ENCODE data around the gene TOGARAM2.

The TOGARAM2 gene

DNA sequence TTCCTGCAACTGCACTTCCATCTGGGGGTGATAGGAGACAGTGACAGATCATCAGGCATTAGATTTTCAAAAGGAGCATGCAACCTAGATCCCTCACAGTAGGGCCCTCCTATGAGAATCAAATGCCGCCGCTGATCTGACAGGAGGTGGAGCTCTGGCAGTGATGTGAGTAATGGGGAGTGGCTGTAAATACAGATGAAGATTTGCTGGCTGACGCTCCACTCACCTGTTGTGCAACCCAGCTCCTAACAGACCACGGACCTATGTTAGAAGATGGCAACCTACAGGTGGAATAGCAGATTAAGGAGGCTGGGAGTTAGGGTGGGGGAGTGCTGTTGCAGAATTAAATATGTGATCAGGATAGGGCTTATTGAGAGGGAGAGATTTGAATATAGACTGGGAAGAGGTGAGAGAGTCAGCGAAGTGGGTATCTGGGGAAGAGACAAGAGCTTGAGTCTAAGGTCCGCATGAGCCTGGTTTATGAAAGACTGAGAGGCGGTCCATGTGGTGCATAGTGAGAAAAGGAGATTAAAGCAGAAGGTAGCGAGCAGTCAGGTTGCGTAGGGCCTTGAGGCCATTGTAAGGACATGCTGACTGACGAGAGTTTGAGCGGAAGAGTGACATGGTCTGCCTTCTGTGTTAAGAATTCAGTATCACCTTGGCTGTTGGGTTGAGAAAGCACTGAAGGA is 31.3 kb upstream of the TOGARAM2 start:
- no peak for DNase-seq (ENCODE audit: low read depth)
- no peak overlapping the region for H3K4me3 ChIP-seq (ENCODE audit: low read depth, low read length)
- TF ChIP-seq, protein P1, sequence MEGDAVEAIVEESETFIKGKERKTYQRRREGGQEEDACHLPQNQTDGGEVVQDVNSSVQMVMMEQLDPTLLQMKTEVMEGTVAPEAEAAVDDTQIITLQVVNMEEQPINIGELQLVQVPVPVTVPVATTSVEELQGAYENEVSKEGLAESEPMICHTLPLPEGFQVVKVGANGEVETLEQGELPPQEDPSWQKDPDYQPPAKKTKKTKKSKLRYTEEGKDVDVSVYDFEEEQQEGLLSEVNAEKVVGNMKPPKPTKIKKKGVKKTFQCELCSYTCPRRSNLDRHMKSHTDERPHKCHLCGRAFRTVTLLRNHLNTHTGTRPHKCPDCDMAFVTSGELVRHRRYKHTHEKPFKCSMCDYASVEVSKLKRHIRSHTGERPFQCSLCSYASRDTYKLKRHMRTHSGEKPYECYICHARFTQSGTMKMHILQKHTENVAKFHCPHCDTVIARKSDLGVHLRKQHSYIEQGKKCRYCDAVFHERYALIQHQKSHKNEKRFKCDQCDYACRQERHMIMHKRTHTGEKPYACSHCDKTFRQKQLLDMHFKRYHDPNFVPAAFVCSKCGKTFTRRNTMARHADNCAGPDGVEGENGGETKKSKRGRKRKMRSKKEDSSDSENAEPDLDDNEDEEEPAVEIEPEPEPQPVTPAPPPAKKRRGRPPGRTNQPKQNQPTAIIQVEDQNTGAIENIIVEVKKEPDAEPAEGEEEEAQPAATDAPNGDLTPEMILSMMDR (conservative IDR thresholded peaks at IDR 0.05; ENCODE audit: low read depth, low read length), result no peak

DNA sequence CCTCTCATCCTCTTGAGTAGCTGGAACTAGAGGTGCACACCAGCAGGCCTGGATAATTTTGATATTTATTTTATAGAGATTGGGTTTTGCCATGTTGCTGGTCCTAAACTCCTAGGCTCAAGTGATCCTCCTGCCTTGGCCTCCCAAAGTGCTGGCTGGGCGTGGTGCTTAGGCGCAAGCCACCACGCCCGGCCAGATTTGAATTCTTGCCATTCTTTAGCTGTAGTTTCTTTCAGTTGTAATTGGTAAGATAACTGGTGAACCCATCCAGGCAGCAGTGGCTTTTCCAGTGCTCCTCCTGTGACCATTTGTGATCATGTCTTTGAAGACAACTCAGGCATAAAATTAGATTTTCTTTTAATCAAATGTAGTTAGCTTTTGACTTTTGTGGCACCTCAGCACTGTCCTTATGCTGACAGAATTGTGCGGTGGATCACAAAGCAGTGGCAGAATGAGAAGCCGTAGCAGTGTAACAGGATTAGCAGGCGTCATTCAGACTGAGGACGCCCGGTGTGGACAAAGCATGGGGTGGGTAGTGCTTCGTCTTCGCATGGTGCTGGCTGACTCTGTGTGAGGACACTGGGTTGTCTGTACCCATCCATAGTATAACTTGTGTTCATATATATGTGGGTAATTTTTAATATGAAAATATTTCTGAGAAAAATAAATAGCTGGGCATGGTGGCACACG is 30.0 kb upstream of the TOGARAM2 start:
- no peak for DNase-seq (ENCODE audit: low read depth)
- H3K4me3 ChIP-seq (ENCODE audit: low read depth, low read length), result no peak overlapping the region
- TF ChIP-seq, protein P1 (conservative IDR thresholded peaks at IDR 0.05; ENCODE audit: low read depth, low read length), result no peak

DNA sequence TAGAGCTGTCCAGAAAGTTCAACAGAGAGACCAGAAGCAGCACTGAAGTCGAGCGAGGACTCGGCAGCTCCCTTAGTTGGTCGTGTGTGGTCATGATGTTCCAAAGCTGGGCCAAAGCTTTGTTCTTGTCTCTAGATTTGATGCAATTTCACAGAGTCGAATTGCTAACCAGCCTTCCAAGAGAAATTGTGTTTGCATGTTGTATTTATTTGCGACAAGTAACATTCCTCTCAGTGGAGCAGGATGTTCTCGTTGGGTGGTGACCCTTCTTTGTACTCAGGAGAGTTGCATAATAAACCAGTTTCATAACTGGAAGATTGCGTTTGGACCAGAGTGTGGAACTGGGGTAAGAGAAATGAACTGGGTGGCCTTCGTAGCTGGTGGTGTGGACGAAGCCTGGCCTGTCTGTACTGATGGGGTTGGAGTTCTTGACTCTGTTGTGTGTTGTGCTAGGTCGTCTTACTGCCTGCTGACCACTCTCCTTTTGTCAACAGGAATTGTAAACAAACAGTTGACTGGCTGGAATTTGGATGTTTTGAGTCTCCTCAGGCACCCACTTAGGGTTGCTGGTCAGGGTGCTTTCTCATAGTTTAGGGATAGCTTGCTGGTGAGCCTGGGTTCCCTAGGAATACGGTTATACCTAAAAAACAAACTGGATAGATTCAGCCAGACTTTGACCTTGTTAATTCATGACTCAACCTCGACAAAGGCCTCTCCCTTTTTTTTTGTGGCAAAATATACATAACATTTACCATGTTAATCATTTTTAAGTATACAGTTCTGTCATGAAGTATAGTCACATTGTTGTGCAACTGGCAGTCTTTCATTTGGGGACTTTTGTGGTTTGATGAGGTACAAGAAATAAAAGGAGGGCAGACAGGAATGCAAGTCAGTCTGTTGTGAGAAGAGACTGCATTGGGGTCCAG is 28.9 kb upstream of the TOGARAM2 start:
- H3K4me3 ChIP-seq (ENCODE audit: low read depth, low read length), result no peak overlapping the region
- DNase-seq (ENCODE audit: low read depth), result peak; percentile 97
- TF ChIP-seq, protein P1 (conservative IDR thresholded peaks at IDR 0.05; ENCODE audit: low read depth, low read length), result no peak

DNA sequence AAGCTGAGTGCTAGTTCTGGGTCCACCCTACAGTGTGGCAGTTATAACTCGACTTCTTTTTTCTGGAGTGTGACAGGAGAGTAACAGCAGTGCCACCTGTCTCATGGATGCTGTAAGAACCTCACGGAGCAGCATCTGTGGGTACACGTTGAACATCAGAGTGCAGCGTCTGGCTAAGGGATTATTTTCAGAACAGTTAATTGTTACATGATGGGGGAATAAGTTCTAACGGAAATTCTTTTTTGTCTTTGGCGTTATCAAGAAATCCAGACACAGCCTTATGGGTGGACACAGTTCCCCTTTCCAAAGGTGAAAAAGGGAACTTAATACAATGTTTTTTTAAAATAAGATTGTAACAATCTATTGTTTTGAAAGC is 28.3 kb upstream of the TOGARAM2 start:
- TF ChIP-seq, protein P1 (conservative IDR thresholded peaks at IDR 0.05; ENCODE audit: low read depth, low read length), result no peak
- no peak overlapping the region for H3K4me3 ChIP-seq (ENCODE audit: low read depth, low read length)
- peak; percentile 26 for DNase-seq (ENCODE audit: low read depth)

DNA sequence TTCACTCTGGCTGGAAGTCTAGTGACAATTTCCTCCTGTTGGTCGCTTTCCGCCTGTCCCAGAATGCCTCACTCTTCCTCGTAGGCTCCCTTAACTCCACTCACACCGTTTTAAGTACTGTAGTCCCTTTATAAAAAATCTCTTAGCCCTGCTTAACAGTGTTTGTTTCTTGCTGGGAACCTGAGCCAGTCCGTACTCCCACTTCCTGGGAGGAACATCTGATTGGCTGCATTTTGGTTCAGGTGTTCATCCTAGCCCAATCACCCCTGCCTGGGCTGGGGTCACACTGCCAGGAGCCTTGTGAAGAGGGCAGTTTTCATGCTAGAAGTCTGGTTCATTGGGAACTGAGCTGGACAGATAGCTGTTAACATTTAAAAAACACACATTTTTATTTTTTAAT is 25.6 kb upstream of the TOGARAM2 start:
- H3K4me3 ChIP-seq (ENCODE audit: low read depth, low read length), result no peak overlapping the region
- no peak for DNase-seq (ENCODE audit: low read depth)
- TF ChIP-seq, protein P1 (conservative IDR thresholded peaks at IDR 0.05; ENCODE audit: low read depth, low read length), result no peak

DNA sequence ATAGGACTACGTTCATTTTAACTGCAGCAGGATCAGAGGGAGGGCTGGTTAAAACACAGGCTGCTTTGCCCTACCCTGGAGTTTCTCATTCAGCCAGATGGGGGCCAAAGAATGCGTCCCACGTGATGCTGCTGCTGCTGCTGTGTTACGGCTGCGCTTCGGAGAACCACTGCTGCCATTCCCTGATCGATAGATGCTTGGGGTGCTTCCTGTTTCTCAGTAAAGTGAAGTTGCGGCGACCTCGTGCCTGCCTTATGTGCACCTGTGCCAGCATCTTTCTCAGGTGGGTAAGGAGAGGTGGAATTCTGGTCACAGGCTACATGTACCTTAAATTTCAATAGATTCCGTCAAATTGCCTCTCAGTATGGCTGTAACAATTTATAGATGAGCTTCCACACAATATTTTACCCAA is 24.7 kb upstream of the TOGARAM2 start:
- TF ChIP-seq, protein P1 (conservative IDR thresholded peaks at IDR 0.05; ENCODE audit: low read depth, low read length), result peak; percentile 64
- peak; percentile 70 for DNase-seq (ENCODE audit: low read depth)
- H3K4me3 ChIP-seq (ENCODE audit: low read depth, low read length), result peak overlapping the region; percentile 38

Measured in choroid plexus epithelial cell (primary cell).